NOMO-1 (cell line): Measurements from ENCODE around the gene LTB4R2.

ENCODE experiments used
- DNase-seq, 2 experiments: peaks; one replicate each; lab custom pipeline; 2025; ENCODE audit not compliant: unreplicated experiment in 2 of 2; lab: John Stamatoyannopoulos, UW

Gene LTB4R2

GRCh38 chr14:24274101-24274543 lies 35.8 kb upstream of the LTB4R2 start:
- DNase-seq, result peak; percentile 75 to 92

- no peak for DNase-seq
Measured at GRCh38 chr14:24277071-24277470, 32.9 kb upstream of the LTB4R2 start.

- peak; percentile 82 to 86 for DNase-seq
Measured at GRCh38 chr14:24277606-24278321, 32.2 kb upstream of the LTB4R2 start.

- no peak for DNase-seq
Measured at GRCh38 chr14:24278424-24278823, 31.5 kb upstream of the LTB4R2 start.

- DNase-seq, result peak; percentile 3 to 11
Measured at GRCh38 chr14:24279301-24280186, 30.4 kb upstream of the LTB4R2 start.

- no peak for DNase-seq
Measured at GRCh38 chr14:24280797-24281460, 29.0 kb upstream of the LTB4R2 start.

- DNase-seq, result no peak
Measured at GRCh38 chr14:24281636-24282035, 28.3 kb upstream of the LTB4R2 start.

GRCh38 chr14:24282736-24283135 lies 27.2 kb upstream of the LTB4R2 start:
- no peak for DNase-seq

GRCh38 chr14:24283796-24284460 lies 26.0 kb upstream of the LTB4R2 start:
- no peak for DNase-seq

GRCh38 chr14:24284501-24285035 lies 25.4 kb upstream of the LTB4R2 start:
- DNase-seq, result no peak

- DNase-seq, result no peak
Measured at GRCh38 chr14:24285351-24285750, 24.6 kb upstream of the LTB4R2 start.

- DNase-seq, result no peak
Measured at GRCh38 chr14:24286996-24287395, 22.9 kb upstream of the LTB4R2 start.

GRCh38 chr14:24289649-24290280 lies 20.2 kb upstream of the LTB4R2 start:
- DNase-seq, result no peak

GRCh38 chr14:24290746-24291145 lies 19.2 kb upstream of the LTB4R2 start:
- no peak for DNase-seq

- DNase-seq, result no peak
Measured at GRCh38 chr14:24291446-24292117, 18.4 kb upstream of the LTB4R2 start.

- no peak for DNase-seq
Measured at GRCh38 chr14:24292118-24292807, 17.7 kb upstream of the LTB4R2 start.

GRCh38 chr14:24293525-24293924 lies 16.4 kb upstream of the LTB4R2 start:
- DNase-seq, result no peak

- DNase-seq, result peak; percentile 45 to 72
Measured at GRCh38 chr14:24296341-24297157, 13.4 kb upstream of the LTB4R2 start.
